NCI-H1105 (cell line): ENCODE results near the gene RFXAP.

Experiments
- DNase-seq: peaks from one replicate; lab custom pipeline; 2025; lab: John Stamatoyannopoulos, UW

The RFXAP gene

DNA sequence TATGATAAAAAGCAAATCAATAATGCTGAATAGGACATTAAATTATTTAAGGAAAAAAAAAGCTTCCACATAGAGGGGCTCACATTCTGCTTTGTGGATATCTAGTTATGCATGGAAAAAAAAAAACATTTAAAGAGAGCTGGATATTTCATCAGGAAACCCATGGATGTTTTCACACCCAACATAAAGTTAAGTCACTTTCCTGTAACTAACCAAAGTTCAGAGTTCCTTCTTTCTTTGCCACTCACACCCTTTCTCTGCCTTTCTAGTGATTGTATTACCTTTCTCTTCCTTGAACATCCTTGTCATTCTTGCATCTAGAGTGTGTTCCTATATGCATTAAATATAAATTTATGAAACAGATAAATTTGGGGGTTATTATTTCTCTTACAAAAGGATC is 47.2 kb downstream of the RFXAP start:
- no peak for DNase-seq

DNA sequence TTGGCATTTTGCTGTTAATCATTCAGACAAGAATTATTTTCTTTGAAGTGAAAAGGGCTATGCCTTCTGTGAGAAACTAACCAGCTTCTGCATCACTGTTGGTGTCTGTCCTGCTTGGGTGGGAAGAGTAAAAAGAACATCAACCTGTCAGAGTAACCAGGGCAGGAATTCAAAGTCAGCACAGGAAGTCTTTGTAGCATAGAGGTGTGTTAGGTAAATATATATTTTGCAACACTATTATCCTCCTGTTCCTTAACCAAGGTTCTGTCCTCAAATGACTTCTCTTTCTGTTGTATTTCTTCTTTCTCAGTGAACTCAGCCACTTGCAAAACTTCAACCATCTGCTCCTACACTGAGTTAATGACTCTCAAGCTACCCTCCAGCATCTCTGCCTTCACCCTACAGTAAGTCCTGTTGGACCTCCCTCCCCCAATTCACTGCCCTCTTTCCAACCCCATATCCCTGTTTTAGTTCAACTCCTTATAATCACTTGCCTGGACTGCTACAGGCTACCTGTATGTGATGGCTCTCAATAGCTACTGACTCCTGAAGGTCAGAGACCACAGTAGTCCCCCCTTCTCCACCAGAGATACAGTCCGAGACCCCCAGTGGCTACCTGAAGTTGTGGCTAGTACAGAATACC is 51.1 kb downstream of the RFXAP start:
- no peak for DNase-seq

DNA sequence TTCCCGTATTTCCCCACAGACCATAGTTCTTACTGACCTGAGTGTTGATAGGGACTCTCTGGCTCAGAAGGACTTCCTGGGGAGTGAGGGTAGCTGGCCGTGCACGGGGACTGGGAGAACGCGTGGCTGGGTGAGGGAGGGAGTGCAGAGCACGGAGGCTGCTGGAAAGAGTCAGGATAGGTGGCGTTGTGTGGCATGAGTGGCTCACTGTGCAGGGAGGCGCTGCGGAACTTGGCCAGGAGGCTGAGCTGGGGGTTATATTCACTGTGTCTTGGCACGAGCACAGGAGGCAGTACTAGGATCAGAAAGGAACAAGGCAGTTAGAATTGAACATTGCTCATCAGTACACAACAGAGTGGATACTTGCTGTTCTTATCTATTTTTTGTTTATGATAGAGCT is 53.6 kb downstream of the RFXAP start:
- no peak for DNase-seq

GRCh38 chr13:36875431-36875830 is 56.4 kb downstream of the RFXAP start:
- no peak for DNase-seq

- no peak for DNase-seq
Observed at GRCh38 chr13:36875961-36876360, 56.9 kb downstream of the RFXAP start.
